AG04449 (cell line): ENCODE measurements around the gene FHOD1.

Source experiments
- CTCF ChIA-PET: fragments of 350-600 bp; formaldehyde crosslinking; extraction: SDS; loops from one replicate; lab custom pipeline; 2021; ENCODE audit warnings: antibody characterized with exemption; lab: Yijun Ruan, JAX
- POLR2A ChIA-PET: fragments of 400-600, 350-600 bp; formaldehyde crosslinking; extraction: SDS; loops from one replicate; lab custom pipeline; 2020; ENCODE audit warnings: antibody characterized with exemption, inconsistent platforms; lab: Yijun Ruan, JAX
- DNase-seq: peaks from one replicate; pipeline ENCODE4 v3.0.0-alpha.2; 2010; ENCODE audit warnings: low read depth, low spot score
- H3K4me3 ChIP-seq: 2 replicates; pipeline ENCODE4 v1.5.1; 2011; ENCODE audit warnings: low read depth, mild to moderate bottlenecking, control low read depth, low read length
- TF ChIP-seq, protein P1 (sequence below): IDR thresholded peaks from one replicate; pipeline ENCODE4 v1.5.1; 2011; ENCODE audit warnings: mild to moderate bottlenecking, moderate library complexity, low read length, control low read depth, inconsistent platforms; ENCODE audit not compliant: insufficient read depth; ENCODE audit errors: missing control alignments

The FHOD1 gene

DNA sequence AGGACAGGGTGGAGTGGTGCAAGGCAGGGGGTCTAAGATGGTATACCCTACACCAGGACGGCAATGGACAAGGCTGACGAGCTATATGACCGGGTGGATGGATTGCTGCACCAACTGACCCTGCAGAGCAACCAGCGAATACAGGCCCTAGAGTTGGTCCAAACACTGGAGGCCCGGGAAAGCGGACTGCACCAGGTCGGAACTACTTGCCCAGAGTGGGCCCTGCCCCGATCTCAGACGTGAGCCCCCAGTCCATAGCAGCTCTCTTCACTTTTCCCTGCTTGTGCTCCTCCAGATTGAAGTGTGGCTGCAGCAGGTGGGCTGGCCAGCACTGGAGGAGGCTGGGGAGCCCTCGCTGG is 35.1 kb upstream of the FHOD1 start:
- no peak for DNase-seq
- ChIA-PET POLR2A (no interaction called here), CTCF (interaction anchor here (0.7 to 1.4 kb wide), 5 partner anchors 11 to 239 kb away, joined by 3 to 7 read pairs (median 3); partner anchors contain the start of genes SLC9A5 and ZDHHC1)
- TF ChIP-seq, protein P1, sequence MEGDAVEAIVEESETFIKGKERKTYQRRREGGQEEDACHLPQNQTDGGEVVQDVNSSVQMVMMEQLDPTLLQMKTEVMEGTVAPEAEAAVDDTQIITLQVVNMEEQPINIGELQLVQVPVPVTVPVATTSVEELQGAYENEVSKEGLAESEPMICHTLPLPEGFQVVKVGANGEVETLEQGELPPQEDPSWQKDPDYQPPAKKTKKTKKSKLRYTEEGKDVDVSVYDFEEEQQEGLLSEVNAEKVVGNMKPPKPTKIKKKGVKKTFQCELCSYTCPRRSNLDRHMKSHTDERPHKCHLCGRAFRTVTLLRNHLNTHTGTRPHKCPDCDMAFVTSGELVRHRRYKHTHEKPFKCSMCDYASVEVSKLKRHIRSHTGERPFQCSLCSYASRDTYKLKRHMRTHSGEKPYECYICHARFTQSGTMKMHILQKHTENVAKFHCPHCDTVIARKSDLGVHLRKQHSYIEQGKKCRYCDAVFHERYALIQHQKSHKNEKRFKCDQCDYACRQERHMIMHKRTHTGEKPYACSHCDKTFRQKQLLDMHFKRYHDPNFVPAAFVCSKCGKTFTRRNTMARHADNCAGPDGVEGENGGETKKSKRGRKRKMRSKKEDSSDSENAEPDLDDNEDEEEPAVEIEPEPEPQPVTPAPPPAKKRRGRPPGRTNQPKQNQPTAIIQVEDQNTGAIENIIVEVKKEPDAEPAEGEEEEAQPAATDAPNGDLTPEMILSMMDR: no peak
- H3K4me3 ChIP-seq: no peak overlapping the region

DNA sequence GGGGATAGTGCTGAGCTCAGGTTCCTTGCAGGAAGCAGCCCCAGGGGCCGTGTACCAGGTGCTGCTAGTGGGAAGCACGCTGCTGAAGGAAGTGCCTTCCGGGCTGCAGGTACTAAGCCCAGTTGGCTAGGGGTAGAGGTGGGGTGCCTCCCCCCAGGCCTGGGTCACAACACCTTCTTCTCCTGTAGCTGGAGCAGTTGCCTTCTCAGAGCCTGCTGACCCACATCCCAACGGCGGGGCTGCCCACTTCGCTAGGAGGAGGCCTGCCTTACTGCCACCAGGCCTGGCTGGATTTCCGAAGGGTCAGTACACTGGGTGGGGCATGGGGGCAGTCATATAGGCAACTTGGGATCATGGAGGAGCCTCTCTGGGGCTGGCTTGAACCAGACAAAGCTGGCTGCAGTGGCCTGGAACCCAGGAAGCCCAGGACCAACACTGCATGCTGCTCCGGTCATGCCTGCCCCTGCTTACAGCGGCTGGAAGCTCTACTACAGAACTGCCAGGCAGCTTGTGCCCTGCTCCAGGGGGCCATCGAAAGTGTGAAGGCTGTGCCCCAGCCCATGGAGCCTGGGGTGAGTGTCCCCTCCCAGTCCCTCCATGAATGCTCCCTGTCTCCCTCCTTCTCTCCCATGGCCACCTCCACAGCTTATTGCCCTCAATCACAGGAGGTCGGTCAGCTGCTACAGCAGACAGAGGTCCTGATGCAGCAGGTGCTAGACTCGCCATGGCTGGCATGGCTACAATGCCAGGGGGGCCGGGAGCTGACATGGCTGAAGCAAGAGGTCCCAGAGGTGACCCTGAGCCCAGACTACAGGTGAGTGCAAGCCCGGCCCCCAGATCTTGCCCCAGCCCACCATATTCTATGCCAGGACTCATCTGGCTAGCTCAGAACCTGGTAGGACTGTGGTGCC is 34.5 kb upstream of the FHOD1 start:
- ChIA-PET POLR2A (no interaction called here), CTCF (interaction anchor here (0.7 to 1.8 kb wide), 9 partner anchors 8 to 239 kb away, joined by 3 to 7 read pairs (median 3); partner anchors contain the start of genes SLC9A5 and ZDHHC1)
- no peak for DNase-seq
- H3K4me3 ChIP-seq: no peak overlapping the region
- TF ChIP-seq, protein P1: no peak

DNA sequence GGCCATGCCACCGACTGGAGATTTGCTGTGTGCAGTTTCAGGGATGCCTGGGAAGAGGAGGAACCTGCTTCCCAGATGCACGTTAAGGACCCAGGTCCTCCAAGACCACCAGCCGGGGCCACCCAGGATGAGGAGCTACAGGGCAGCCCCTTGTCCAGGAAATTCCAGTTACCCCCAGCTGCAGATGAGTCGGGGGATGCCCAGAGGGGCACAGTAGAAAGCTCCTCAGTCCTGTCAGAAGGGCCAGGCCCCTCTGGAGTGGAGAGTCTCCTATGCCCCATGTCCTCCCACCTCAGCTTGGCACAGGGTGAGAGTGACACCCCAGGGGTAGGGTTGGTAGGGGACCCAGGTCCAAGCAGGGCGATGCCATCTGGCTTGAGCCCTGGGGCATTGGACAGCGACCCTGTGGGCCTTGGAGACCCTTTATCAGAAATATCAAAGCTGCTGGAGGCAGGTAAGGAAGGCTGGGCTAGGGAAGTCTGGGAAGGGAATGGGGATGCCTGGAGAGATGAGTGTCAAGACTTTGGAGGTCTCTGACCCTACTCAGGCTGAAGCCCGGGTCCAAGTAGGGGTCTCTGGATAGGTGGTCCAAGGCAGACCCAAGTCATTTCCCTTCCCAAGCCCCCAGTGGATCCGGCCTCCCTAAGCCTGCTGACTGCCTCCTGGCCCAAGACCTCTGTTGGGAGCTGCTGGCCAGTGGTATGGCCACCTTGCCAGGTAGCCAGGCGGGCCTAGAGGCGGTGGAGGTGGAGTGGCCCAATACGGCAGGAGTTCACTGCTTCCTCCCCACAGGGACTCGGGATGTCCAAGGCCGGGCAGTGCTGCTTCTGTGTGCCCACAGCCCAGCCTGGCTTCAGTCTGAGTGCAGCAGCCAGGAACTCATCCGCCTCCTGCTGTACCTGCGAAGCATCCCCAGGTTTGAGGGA is 33.1 kb upstream of the FHOD1 start:
- no peak for DNase-seq
- ChIA-PET CTCF (interaction anchor here (0.7 to 1.8 kb wide), 13 partner anchors 9 to 234 kb away, joined by 3 to 7 read pairs (median 3); no protein-coding TSS in a partner anchor), POLR2A (interaction anchor here (1.0 kb wide), 1 partner anchor 32 kb away, joined by 3 read pairs; no protein-coding TSS in a partner anchor)
- TF ChIP-seq, protein P1: no peak
- peak overlapping the region; percentile 71 for H3K4me3 ChIP-seq

DNA sequence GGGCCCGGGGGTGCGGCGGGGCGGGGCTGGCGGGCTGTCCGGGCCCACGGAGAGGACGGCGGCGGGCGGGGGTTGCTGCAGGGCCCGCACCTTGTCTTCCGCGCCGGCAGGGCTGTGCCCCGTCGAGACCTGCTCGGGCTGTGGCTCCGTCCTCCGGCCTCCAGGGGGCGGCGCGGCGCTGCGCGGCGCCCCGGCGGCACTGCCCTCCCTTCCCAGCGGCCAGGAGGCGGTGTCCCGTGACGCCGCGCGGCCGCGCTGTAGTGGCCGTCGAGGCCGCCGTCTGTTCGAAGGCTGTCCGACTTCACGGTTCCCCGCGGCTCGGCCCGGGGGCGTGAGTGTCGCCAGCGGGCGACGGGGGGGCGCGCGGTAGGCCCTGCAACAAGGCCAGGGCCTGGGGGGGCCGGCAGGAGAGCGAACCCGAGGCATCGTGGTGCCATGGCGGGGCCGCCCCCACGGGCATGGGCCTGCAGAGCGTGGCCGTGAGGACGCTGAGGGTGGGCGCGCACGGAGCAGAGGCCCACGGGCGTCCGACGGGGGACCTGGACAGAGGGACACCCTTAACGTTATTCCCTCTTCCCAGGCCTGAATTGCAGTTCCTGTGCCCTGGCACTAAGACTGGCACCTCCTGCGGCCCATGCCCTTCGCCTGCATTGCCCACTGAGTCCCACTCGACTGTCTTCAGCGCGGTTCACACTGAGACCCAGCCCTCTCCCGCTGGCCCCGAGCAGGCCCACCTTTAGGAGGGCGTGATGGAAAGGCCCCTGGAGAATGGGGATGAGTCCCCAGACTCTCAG is 32.2 kb upstream of the FHOD1 start, which contains the start of gene PLEKHG4:
Gene PLEKHG4 (plus strand): TSS at position 237 of the 794 bp plus-strand sequence. CDS start 513 bp downstream, at position 750.
- peak within 1 kb of the TSS; percentile 71 for H3K4me3 ChIP-seq
- DNase-seq: no peak
- ChIA-PET POLR2A (interaction anchor here (1.0 kb wide), 1 partner anchor 32 kb away, joined by 3 read pairs; no protein-coding TSS in a partner anchor), CTCF (interaction anchor here (0.7 to 2.7 kb wide), 17 partner anchors 8 to 149 kb away, joined by 3 to 15 read pairs (median 5); no protein-coding TSS in a partner anchor)
- TF ChIP-seq, protein P1: peak; percentile 61

DNA sequence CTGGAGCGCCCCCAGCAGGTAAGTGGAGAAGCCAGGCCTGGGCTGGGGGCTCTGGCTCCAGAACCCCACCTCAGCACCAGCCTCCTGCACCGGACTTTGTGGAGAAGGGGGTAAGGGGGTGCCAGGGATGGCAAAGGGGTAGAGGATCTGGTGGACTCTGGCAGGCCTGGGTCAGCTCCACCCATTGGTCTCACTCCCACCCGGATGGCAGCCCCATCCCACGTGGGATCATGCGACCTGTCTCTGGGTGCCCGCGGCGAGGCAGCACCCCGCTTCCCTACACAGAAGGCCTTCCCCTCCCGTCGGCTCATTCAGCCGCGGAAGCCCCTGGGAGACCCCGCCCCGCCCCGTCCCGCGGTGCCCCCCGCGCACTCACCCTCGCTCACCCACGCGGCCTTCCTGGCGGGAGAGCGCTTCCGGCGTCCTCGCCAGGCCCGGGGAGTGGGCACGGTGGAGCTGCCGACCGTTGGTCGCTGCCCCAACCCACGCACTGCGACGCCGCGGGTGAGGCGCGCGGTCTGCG is 31.6 kb upstream of the FHOD1 start:
- POLR2A ChIA-PET: interaction anchor here (0.7 to 1.8 kb wide), 2 partner anchors 10 to 33 kb away, joined by 3 to 13 read pairs; no protein-coding TSS in a partner anchor
- H3K4me3 ChIP-seq: peak overlapping the region; percentile 71
- CTCF ChIA-PET: interaction anchor here (0.9 to 2.7 kb wide), 12 partner anchors 9 to 187 kb away, joined by 3 to 15 read pairs (median 4); no protein-coding TSS in a partner anchor
- TF ChIP-seq, protein P1: no peak
- DNase-seq: no peak
